Loucy (cell line): Measurements from ENCODE around the gene CPA3.

Source experiments
- H2AFZ ChIP-seq: fragments of 200-600 bp; sonication (generic); 2 replicates; pipeline ENCODE4 v1.6.0; 2016; ENCODE audit warnings: antibody characterized with exemption, mild to moderate bottlenecking, low read length, moderate library complexity
- H3F3A ChIP-seq: fragments of 200-600 bp; 2 replicates; pipeline ENCODE4 v1.6.0; 2016; ENCODE audit warnings: antibody characterized with exemption, low read depth, mild to moderate bottlenecking
- H3K27me3 ChIP-seq: fragments of 200-600 bp; sonication (generic); 2 replicates; pipeline ENCODE4 v1.6.1; 2014; ENCODE audit warnings: low read length, mild to moderate bottlenecking; ENCODE audit not compliant: insufficient read depth, poor library complexity, severe bottlenecking
- H3K36me3 ChIP-seq: fragments of 200-600 bp; sonication (generic); 2 replicates; pipeline ENCODE4 v1.6.1; 2016; ENCODE audit warnings: low read length; ENCODE audit not compliant: insufficient read depth
- H3K4me1 ChIP-seq: fragments of 200-600 bp; sonication (generic); 2 replicates; pipeline ENCODE4 v1.5.1; 2014; ENCODE audit warnings: low read length, mild to moderate bottlenecking; ENCODE audit not compliant: insufficient read depth, poor library complexity, severe bottlenecking
- H3K4me2 ChIP-seq: fragments of 200-600 bp; sonication (generic); 2 replicates; pipeline ENCODE4 v1.6.0; 2014; ENCODE audit warnings: antibody characterized with exemption, low read length, low read depth, mild to moderate bottlenecking; ENCODE audit not compliant: poor library complexity, severe bottlenecking
- H3K4me3 ChIP-seq: fragments of 200-600 bp; sonication (generic); 2 replicates; pipeline ENCODE4 v1.5.1; 2014; ENCODE audit warnings: low read length, mild to moderate bottlenecking, mixed read lengths; ENCODE audit not compliant: poor library complexity, severe bottlenecking
- H3K79me2 ChIP-seq: fragments of 200-600 bp; sonication (generic); 2 replicates; pipeline ENCODE4 v1.6.1; 2014; ENCODE audit warnings: low read length; ENCODE audit not compliant: insufficient read depth
- H3K9ac ChIP-seq: fragments of 200-600 bp; sonication (generic); 2 replicates; pipeline ENCODE4 v1.6.0; 2014; ENCODE audit warnings: mild to moderate bottlenecking, low read depth, low read length, moderate library complexity; ENCODE audit not compliant: poor library complexity, severe bottlenecking
- H3K9me2 ChIP-seq: fragments of 200-600 bp; sonication (generic); replicated peaks from 2 replicates; pipeline ENCODE4 v1.6.1; 2016; ENCODE audit warnings: low read depth, low read length, mixed read lengths
- H3K9me3 ChIP-seq: fragments of 200-600 bp; sonication (generic); 2 replicates; pipeline ENCODE4 v1.6.1; 2014; ENCODE audit warnings: mild to moderate bottlenecking, antibody characterized with exemption, low read length, low read depth; ENCODE audit not compliant: insufficient read depth
- H4K20me1 ChIP-seq: fragments of 200-600 bp; sonication (generic); 2 replicates; pipeline ENCODE4 v1.6.0; 2014; ENCODE audit warnings: antibody characterized with exemption, low read length, mild to moderate bottlenecking; ENCODE audit not compliant: insufficient read depth, poor library complexity, severe bottlenecking
- EZH2phosphoT487 ChIP-seq: fragments of 200-600 bp; IDR thresholded peaks from 2 replicates; pipeline ENCODE4 v1.6.1; 2018; ENCODE audit warnings: antibody characterized with exemption, mild to moderate bottlenecking, moderate library complexity, borderline replicate concordance
- TF ChIP-seq, protein P1 (sequence below): fragments of 200-600 bp; sonication (generic); conservative IDR thresholded peaks from 2 replicates; pipeline ENCODE4 v1.5.1; 2014; ENCODE audit warnings: mild to moderate bottlenecking, antibody characterized with exemption, low read length

CPA3 gene

DNA sequence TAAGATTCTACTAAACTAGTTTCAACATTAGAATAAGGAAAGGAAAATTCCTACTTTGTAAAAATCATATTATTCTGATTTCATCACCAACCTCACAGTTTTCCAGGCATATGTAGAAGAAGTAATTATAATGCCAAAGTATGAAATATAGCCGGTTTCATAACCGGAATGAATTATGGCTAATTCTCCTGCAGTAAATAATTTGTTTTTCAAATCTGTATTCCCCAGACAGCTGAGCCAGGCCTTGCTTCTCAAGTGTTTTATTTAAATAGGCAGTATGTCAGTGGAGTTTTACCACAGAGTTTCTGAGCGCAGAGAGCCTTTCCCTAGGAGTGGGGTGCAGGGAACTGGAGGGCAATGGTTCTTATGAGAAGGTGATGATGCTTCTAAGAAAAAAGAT, 8.7 kb upstream of the CPA3 start:
- no peak overlapping the region for H2AFZ ChIP-seq
- H3K36me3 ChIP-seq, result no peaks in the 10 kb centered on the region
- TF ChIP-seq, protein P1, sequence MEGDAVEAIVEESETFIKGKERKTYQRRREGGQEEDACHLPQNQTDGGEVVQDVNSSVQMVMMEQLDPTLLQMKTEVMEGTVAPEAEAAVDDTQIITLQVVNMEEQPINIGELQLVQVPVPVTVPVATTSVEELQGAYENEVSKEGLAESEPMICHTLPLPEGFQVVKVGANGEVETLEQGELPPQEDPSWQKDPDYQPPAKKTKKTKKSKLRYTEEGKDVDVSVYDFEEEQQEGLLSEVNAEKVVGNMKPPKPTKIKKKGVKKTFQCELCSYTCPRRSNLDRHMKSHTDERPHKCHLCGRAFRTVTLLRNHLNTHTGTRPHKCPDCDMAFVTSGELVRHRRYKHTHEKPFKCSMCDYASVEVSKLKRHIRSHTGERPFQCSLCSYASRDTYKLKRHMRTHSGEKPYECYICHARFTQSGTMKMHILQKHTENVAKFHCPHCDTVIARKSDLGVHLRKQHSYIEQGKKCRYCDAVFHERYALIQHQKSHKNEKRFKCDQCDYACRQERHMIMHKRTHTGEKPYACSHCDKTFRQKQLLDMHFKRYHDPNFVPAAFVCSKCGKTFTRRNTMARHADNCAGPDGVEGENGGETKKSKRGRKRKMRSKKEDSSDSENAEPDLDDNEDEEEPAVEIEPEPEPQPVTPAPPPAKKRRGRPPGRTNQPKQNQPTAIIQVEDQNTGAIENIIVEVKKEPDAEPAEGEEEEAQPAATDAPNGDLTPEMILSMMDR, result no peak
- no peak for TF ChIP-seq EZH2phosphoT487
- H3F3A ChIP-seq, result no peaks in the 10 kb centered on the region
- no peak overlapping the region for H3K4me2 ChIP-seq
- no peaks in the 10 kb centered on the region for H3K27me3 ChIP-seq
- peaks cover 15% of the 10 kb centered on the region for H3K4me1 ChIP-seq
- H3K4me3 ChIP-seq, result no peak overlapping the region
- no peak overlapping the region for H3K9ac ChIP-seq
- no peaks in the 10 kb centered on the region for H3K79me2 ChIP-seq
- no peaks in the 10 kb centered on the region for H3K9me2 ChIP-seq
- H3K9me3 ChIP-seq, result no peaks in the 10 kb centered on the region
- H4K20me1 ChIP-seq, result no peaks in the 10 kb centered on the region

DNA sequence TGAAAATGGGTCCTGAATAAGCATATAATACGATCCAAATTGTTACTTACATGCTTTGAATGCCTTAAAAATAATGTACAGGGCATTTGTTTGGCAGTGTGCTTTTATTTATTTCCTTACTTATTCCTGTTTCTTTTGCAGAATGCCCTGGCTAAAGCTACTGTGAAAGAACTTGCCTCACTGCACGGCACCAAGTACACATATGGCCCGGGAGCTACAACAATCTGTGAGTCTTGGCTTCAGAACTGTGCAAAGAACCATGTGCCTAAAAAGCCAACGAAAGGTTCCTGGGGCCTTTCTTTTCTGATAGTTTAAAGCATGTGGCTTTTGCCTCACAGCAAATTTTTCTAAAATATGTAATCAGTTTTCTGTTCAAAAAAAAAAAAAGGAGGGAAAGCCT, 7.8 kb upstream of the CPA3 start:
- peaks cover 23% of the 10 kb centered on the region for H3K4me1 ChIP-seq
- no peaks in the 10 kb centered on the region for H3K9me2 ChIP-seq
- H3K9me3 ChIP-seq, result no peaks in the 10 kb centered on the region
- H3K4me2 ChIP-seq, result no peak overlapping the region
- no peaks in the 10 kb centered on the region for H3F3A ChIP-seq
- no peak overlapping the region for H3K9ac ChIP-seq
- H3K4me3 ChIP-seq, result no peak overlapping the region
- H3K79me2 ChIP-seq, result no peaks in the 10 kb centered on the region
- H3K27me3 ChIP-seq, result no peaks in the 10 kb centered on the region
- H3K36me3 ChIP-seq, result no peaks in the 10 kb centered on the region
- no peaks in the 10 kb centered on the region for H4K20me1 ChIP-seq
- TF ChIP-seq, protein P1, result no peak
- 0 out of 2 replicates have a peak overlapping the region, but pooled peaks have one; percentile 7 for H2AFZ ChIP-seq

DNA sequence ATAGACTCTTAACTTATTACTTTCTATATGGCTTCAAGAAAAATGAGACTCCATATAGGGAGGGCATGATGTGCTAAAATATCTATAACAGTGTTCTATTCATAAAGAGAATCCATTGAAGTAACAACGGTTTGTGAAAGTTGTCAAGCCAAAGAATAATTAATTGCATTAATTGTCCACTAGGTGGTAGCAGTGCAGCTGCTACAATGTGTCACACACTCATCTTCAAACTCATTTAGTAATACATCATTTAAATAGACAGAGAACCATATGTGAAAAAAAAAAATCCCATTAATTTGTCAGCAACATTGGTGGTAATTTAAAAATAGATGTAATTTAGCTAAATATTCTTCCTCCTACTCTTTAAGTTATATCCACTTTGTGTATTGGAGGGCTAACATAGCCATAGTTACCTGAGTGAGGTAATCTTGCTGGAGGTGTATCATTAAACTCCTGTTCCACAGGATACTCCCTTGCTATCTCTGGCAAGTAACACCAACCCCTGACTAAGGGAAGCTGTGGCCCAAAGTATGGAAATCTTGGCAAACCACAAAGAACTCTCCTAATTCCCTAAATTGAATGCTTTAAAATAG, 3.7 kb upstream of the CPA3 start:
- Histone ChIP-seq H4K20me1 (no peaks in the 10 kb centered on the region), H3K9ac (no peak overlapping the region), H3K36me3 (no peaks in the 10 kb centered on the region), H3K27me3 (no peaks in the 10 kb centered on the region), H3K9me3 (no peaks in the 10 kb centered on the region), H3F3A (peaks cover 3% of the 10 kb centered on the region; the same call in 1 of the 2 replicates), H3K9me2 (no peaks in the 10 kb centered on the region), H2AFZ (peak overlapping the region; percentile 47; the same call in 1 of the 2 replicates), H3K4me2 (peak overlapping the region; percentile 8), H3K79me2 (no peaks in the 10 kb centered on the region), H3K4me3 (no peak overlapping the region), H3K4me1 (peaks cover 40% of the 10 kb centered on the region)
- no peak for TF ChIP-seq EZH2phosphoT487
- TF ChIP-seq, protein P1, result peak; percentile 78
